Hindlimb muscle (tissue), 1 donor: ENCODE data around the gene NSD1. TPM values are rescaled to one million over a fixed set of nuclear protein-coding genes. Genes with fewer than 3 reads are reported as not detected.

Experiments used
- DNase-seq: peaks from one replicate; pipeline ENCODE4 v3.0.0-alpha.2; 2013
- polyA plus RNA-seq: library from polyadenylated mRNA; unstranded; fragments of 120-200 nt; gene quantifications from one replicate; pipeline ENCODE4 v1.2.1, GENCODE V29; 2013; ENCODE audit not compliant: insufficient read length

The NSD1 gene
- polyA plus RNA-seq, 1 donor, result 47.8 TPM

DNA sequence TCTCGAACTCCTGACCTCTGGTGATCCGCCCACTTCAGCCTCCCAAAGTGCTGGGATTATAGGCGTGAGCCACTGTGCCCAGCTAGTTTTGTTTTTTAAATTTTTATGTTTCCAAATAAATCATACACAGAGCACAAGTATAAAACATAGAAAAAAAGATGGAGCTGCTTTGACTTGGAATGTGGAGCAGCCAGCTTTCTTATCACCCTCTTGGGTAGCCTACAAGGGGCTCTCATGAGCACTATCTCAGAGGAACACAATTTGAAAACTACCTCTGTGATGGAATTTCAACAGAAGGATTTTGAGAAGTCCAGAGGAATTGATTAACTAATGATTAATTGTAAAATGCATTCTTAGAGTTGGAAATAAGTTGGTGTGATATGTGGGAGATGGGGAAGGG is 45.9 kb downstream of the NSD1 start:
- no peak for DNase-seq

DNA sequence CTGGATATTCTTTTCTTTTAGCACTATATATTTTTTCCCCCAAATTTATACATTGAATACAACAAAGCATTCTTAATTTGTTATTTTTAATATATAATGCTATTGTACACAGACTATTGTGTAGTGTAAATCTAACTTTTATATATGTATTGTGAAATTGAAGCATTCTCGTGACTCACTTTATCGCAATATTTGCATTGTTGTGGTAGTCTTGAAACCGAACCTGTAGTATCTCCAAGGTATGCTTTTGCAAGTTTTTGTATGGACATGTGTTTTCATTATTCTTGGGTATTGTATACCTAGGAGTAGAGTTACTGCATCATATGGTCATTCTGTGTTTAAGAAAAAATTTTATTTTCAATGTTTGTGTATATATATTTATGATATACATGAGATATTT is 49.6 kb downstream of the NSD1 start:
- DNase-seq, result no peak

GRCh38 chr5:177183766-177184360 is 50.3 kb downstream of the NSD1 start:
- no peak for DNase-seq

DNA sequence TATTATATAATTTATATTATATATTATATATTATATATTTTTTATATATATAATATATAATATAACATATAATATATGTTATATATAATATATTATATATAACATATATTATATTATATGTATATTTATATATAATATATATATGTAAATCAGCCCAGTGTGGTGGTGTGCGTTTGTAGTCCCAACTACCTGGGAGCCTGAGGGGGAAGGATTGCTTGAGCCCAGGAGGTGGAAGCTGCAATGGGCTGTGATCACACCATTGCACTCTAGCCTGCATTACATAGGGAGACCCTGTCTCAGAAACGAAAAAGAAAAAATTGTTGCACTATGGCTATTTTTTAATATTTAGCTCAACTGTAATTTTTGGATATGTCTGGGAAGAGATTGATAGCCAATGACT is 52.4 kb downstream of the NSD1 start:
- no peak for DNase-seq

GRCh38 chr5:177186645-177187044 is 53.1 kb downstream of the NSD1 start:
- no peak for DNase-seq

- no peak for DNase-seq
Observed at GRCh38 chr5:177188775-177189174, 55.2 kb downstream of the NSD1 start.

DNA sequence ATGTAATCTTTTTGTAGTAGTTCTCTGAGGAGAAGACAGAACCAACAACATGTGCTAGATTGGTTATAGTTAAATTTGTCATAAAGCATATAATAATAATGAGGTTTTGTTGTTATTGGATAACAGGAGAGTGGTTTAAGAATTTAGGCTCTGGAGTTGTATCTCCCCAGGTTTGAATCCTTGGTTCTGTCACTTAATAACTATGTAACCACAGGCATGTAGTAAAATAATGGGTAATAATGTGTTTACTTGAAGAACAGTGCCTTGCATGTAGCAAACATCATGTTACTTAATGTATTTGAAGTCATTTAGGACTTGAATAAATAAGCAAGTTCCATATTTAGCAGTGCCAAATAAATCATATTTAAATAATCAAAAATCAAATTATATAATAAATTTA is 55.8 kb downstream of the NSD1 start:
- no peak for DNase-seq

DNA sequence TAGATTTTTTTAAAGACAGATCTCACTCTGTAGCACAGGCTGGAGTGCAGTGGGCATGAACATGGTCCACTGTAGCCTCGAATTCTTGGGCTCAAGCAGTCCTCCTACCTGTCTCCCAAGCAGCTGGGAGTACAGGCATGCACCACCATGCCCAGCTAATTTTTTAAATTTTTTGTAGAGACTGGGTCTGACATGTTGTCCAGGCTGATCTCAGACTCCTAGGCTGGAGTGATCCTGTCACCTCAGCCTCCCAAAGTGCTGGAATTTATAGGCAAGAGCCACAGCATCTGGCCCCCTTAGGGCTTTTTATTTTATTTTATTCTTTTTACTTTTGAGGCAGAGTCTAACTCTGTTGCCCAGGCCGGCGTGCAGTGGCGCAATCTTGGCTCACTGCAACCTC is 56.4 kb downstream of the NSD1 start:
- DNase-seq, result no peak

DNA sequence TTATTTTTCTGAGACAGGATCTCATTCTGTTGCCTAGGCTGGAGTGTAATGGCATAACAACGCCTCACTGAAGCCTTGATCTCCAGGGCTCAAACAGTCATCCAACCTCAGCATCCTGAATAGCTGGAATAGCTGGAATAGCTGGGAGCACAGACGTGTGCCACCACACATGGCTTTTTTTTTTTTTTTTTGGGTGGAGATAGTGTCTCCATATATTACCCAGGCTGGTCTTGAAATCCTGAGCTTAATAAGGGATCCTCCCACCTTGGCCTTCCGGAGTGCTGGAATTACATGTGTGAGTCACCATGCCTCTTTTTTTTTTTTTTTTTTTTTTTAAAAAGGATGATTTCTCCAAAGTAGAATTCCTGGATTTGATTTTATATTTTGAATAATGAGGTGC is 60.7 kb downstream of the NSD1 start:
- DNase-seq, result no peak

GRCh38 chr5:177195307-177195952 is 61.9 kb downstream of the NSD1 start:
- DNase-seq, result no peak

DNA sequence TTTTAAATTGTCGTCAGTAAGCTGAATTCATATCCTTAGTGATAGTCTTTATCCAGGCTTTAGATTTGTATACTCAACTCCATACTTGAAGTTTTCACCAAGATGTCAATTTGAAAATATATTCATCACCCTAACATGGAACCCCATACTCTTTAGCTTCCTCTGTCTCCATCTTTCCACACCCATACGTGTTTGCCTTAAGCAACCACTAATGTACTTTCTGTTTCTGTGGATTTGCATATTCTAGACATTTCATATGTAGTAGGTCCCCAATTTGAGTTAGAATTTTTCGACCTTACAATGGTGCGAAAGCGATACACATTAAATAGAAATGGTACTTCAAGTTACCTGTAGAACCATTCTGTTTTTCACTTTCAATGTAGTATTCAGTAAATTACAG is 65.2 kb downstream of the NSD1 start:
- DNase-seq, result no peak

DNA sequence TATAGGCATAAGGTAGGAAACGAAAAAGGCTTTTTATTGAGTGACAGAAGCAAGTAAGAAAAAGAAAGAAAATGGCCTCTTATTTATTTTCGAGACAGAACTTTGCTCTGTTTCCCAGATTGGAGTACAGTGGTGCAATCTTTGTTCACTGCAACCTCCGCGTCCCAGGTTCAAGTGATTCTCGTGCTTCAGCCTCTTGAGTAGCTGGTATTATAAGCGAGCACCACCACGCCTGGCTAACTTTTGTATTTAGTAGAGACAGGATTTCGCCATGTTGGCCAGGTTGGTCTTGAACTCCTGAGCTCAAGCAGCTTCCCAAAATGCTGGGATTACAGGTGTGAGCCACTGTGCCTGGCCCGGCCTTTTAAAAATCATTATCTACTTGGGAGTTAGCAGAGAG is 70.7 kb downstream of the NSD1 start:
- DNase-seq, result no peak

DNA sequence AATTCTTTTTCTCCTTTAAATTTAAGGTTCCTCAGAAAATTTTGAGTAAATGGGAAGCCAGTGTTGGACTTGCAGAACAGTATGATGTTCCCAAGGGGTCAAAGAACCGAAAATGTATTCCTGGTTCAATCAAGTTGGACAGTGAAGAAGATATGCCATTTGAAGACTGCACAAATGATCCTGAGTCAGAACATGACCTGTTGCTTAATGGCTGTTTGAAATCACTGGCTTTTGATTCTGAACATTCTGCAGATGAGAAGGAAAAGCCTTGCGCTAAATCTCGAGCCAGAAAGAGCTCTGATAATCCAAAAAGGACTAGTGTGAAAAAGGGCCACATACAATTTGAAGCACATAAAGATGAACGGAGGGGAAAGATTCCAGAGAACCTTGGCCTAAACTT is 76.0 kb downstream of the NSD1 start:
- DNase-seq, result no peak

GRCh38 chr5:177212242-177212641 is 78.7 kb downstream of the NSD1 start:
- DNase-seq, result no peak

DNA sequence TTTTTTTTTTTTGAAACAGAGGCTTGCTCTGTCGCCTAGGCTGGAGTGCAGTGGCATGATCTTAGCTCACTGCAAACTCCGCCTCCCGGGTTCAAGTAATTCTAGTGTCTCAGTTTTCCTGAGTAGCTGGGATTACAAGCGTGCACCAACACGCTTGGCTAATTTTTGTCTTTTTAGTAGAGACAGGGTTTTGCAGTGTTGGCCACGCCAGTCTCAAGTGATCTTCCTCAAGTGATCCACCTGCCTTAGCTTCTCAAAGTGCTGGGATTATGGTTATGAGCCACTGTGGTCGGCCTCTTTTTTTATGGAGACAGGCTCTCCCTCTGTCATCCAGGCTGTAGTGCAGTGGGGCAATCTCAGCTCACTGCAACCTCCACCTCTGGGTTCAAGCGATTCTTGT is 87.0 kb downstream of the NSD1 start:
- DNase-seq, result no peak

GRCh38 chr5:177222269-177222668 is 88.7 kb downstream of the NSD1 start:
- no peak for DNase-seq

DNA sequence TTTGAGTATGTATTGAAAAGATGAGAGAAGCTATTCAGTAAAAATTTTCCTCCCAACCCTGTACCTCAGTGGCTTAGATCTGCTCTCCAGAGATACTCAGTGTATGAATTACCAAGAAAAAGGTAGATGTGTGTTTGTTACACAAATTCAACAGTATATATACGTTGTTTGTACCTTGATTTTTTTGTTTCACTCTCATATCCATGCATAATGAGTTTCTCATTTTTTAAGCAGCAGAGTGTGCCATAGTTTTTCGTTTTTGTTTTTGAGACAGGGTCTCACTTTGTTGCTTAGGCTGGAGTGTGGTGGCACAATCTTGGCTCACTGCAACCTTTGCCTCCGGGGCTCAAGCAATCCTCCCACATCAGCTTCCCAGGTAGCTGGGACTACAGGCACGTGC is 92.2 kb downstream of the NSD1 start:
- DNase-seq, result no peak

- DNase-seq, result no peak
Observed at GRCh38 chr5:177226860-177227259, 93.3 kb downstream of the NSD1 start.

- DNase-seq, result no peak
Observed at GRCh38 chr5:177228751-177229150, 95.2 kb downstream of the NSD1 start.

DNA sequence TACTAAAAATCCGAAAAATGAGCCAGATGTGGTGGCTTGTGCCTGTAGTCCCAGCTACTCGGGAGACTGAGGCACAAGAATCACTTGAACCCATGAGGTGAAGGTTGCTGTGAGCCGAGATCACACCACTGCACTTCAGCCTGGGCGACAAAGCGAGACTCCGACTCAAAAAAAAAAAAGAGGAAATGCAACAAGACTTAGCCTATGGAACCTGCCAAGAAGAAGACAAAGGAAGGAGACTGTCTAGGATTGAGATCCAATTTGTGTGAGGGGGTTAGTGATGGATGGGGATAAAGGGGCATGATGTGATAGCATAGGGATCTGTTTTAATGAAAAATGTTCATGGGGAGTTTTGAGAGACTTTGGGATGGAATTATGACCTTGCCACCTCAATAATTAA is 97.1 kb downstream of the NSD1 start:
- no peak for DNase-seq

- no peak for DNase-seq
Observed at GRCh38 chr5:177231479-177232250, 98.1 kb downstream of the NSD1 start.

GRCh38 chr5:177232358-177232757 is 98.8 kb downstream of the NSD1 start:
- no peak for DNase-seq

- no peak for DNase-seq
Observed at GRCh38 chr5:177232761-177233160, 99.2 kb downstream of the NSD1 start.

DNA sequence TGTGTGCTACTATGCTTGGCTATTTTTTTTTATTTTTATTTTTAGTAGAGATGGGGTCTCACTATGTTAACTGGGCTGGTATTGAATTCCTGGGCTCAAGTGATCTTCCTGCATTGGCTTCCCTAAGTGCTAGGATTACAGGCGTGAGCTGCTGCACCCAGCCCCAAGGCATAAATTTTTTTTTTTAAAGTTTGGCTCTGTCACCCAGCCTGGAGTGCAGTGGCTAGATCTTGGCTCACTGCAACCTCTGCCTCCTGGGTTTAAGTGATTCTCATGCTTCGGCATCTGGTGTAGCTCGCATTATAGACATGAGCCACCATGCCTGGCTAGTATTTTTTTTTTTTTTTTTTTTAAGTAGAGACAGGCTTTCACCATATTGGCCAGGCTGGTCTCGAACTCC is 99.6 kb downstream of the NSD1 start:
- no peak for DNase-seq
